DOHH2 (cell line): ENCODE data around the gene UQCRQ.

Source experiments
- CTCF ChIP-seq: fragments of 200-600 bp; sonication (generic); IDR thresholded peaks from one replicate; pipeline ENCODE4 v1.5.1; 2014; ENCODE audit warnings: antibody characterized with exemption, mild to moderate bottlenecking, low read depth, low read length; ENCODE audit not compliant: poor library complexity, severe bottlenecking
- EZH2phosphoT487 ChIP-seq: fragments of 200-600 bp; sonication (generic); IDR thresholded peaks from 2 replicates; pipeline ENCODE4 v1.6.1; 2017; ENCODE audit warnings: borderline replicate concordance, mild to moderate bottlenecking, antibody characterized with exemption, low read length, moderate library complexity, mixed read lengths

GRCh38 chr5:132895719-132896305 is 29.4 kb downstream of the UQCRQ start:
- TF ChIP-seq CTCF (no peak), EZH2phosphoT487 (no peak)
